ENCODE data around the gene P2RY13. TPM values are rescaled to one million over a fixed set of nuclear protein-coding genes. Genes with fewer than 3 reads are reported as not detected.

P2RY13 gene
- total RNA-seq, 1 donor from 2014 or later: not detected

GRCh38 chr3:151306168-151306810 is 23.1 kb downstream of the P2RY13 start:
- no peak overlapping the region for H3K4me3 Mint-ChIP-seq (ENCODE audit: low read depth)
- H3K9me3 Mint-ChIP-seq (ENCODE audit: low read depth): no peaks in the 10 kb centered on the region
- no peaks in the 10 kb centered on the region for H3K27me3 Mint-ChIP-seq
- TF ChIP-seq CTCF (IDR thresholded peaks at IDR 0.05; ENCODE audit: unreplicated experiment): no peak
- peaks cover 9% of the 10 kb centered on the region for H3K4me1 Mint-ChIP-seq (ENCODE audit: low read depth)
- no peaks in the 10 kb centered on the region for H3K36me3 Mint-ChIP-seq (ENCODE audit: insufficient read depth)
- peak overlapping the region; percentile 8 for H3K27ac Mint-ChIP-seq
- DNase-seq (ENCODE audit: low spot score, unreplicated experiment): no peak

- peaks cover 9% of the 10 kb centered on the region for H3K4me1 Mint-ChIP-seq (ENCODE audit: low read depth)
- no peak for DNase-seq (ENCODE audit: low spot score, unreplicated experiment)
- no peak for TF ChIP-seq CTCF (IDR thresholded peaks at IDR 0.05; ENCODE audit: unreplicated experiment)
Observed at GRCh38 chr3:151305775-151306151, 23.6 kb downstream of the P2RY13 start.

GRCh38 chr3:151305060-151305774 is 24.1 kb downstream of the P2RY13 start:
- peak overlapping the region; percentile 93 for H3K27ac Mint-ChIP-seq
- no peaks in the 10 kb centered on the region for H3K9me3 Mint-ChIP-seq (ENCODE audit: low read depth)
- H3K4me3 Mint-ChIP-seq (ENCODE audit: low read depth): no peak overlapping the region
- H3K36me3 Mint-ChIP-seq (ENCODE audit: insufficient read depth): no peaks in the 10 kb centered on the region
- peak; percentile 13 for DNase-seq (ENCODE audit: low spot score, unreplicated experiment)
- peaks cover 9% of the 10 kb centered on the region for H3K4me1 Mint-ChIP-seq (ENCODE audit: low read depth)
- no peak for TF ChIP-seq CTCF (IDR thresholded peaks at IDR 0.05; ENCODE audit: unreplicated experiment)
- H3K27me3 Mint-ChIP-seq: no peaks in the 10 kb centered on the region

More at GRCh38 chr3:151305775-151306151, 23.6 kb downstream of the P2RY13 start:
- Mint-ChIP-seq H3K36me3 (ENCODE audit: insufficient read depth) (no peaks in the 10 kb centered on the region), H3K4me3 (ENCODE audit: low read depth) (no peak overlapping the region), H3K27me3 (no peaks in the 10 kb centered on the region), H3K27ac (peak overlapping the region; percentile 8), H3K9me3 (ENCODE audit: low read depth) (no peaks in the 10 kb centered on the region)

- H3K36me3 Mint-ChIP-seq (ENCODE audit: insufficient read depth): no peaks in the 10 kb centered on the region
- no peak overlapping the region for H3K27ac Mint-ChIP-seq
- no peak for DNase-seq (ENCODE audit: low spot score, unreplicated experiment)
- no peak overlapping the region for H3K4me3 Mint-ChIP-seq (ENCODE audit: low read depth)
- H3K9me3 Mint-ChIP-seq (ENCODE audit: low read depth): no peaks in the 10 kb centered on the region
- no peak for TF ChIP-seq CTCF (IDR thresholded peaks at IDR 0.05; ENCODE audit: unreplicated experiment)
- no peaks in the 10 kb centered on the region for H3K27me3 Mint-ChIP-seq
- peaks cover 9% of the 10 kb centered on the region for H3K4me1 Mint-ChIP-seq (ENCODE audit: low read depth)
Observed at GRCh38 chr3:151303751-151304150, 25.6 kb downstream of the P2RY13 start.

- TF ChIP-seq CTCF (IDR thresholded peaks at IDR 0.05; ENCODE audit: unreplicated experiment): no peak
- no peaks in the 10 kb centered on the region for H3K9me3 Mint-ChIP-seq (ENCODE audit: low read depth)
- H3K27ac Mint-ChIP-seq: no peak overlapping the region
- no peaks in the 10 kb centered on the region for H3K36me3 Mint-ChIP-seq (ENCODE audit: insufficient read depth)
- H3K27me3 Mint-ChIP-seq: no peaks in the 10 kb centered on the region
- DNase-seq (ENCODE audit: low spot score, unreplicated experiment): no peak
- no peak overlapping the region for H3K4me3 Mint-ChIP-seq (ENCODE audit: low read depth)
- H3K4me1 Mint-ChIP-seq (ENCODE audit: low read depth): peaks cover 9% of the 10 kb centered on the region
Observed at GRCh38 chr3:151301787-151302186, 27.6 kb downstream of the P2RY13 start.

All from progenitor cell of endocrine pancreas (in vitro differentiated cells).